Cardiac muscle cell (in vitro differentiated cells and primary cell): ENCODE measurements around the gene MCL1. TPM values are rescaled to one million over a fixed set of nuclear protein-coding genes. Genes with fewer than 3 reads are reported as not detected.

Experiments used
- DNase-seq, 2 donors: peaks; one replicate each; pipeline versions ENCODE4 v3.0.0 to v3.0.0-alpha.2; 2010 to 2017; ENCODE audit warnings: low read depth in 1 of 2, low spot score in 1 of 2
- H3K27ac ChIP-seq: fragments of 200-600 bp; sonication (generic); 2 replicates; pipeline ENCODE4 v1.5.1; 2016
- H3K27me3 ChIP-seq: fragments of 200-600 bp; sonication (generic); 2 replicates; pipeline ENCODE4 v1.6.0; 2016; ENCODE audit warnings: control low read depth
- H3K36me3 ChIP-seq: fragments of 200-600 bp; sonication (generic); 2 replicates; pipeline ENCODE4 v1.5.1; 2016; ENCODE audit warnings: control low read depth
- H3K4me1 ChIP-seq: fragments of 200-600 bp; sonication (generic); 2 replicates; pipeline ENCODE4 v1.8.1; 2017; ENCODE audit warnings: low read depth, mild to moderate bottlenecking, mixed run types
- H3K4me3 ChIP-seq: fragments of 200-600 bp; sonication (generic); 2 replicates; pipeline ENCODE4 v1.5.1; 2016; ENCODE audit warnings: mild to moderate bottlenecking
- H3K9me3 ChIP-seq: fragments of 200-600 bp; sonication (generic); 2 replicates; pipeline ENCODE4 v1.5.1; 2017; ENCODE audit warnings: low read depth, mild to moderate bottlenecking, control low read depth
- CTCF ChIP-seq: IDR thresholded peaks from 2 replicates; pipeline ENCODE4 v1.5.1; 2012; ENCODE audit warnings: low read depth, mild to moderate bottlenecking, low read length
- polyA plus RNA-seq: library from polyadenylated mRNA; unstranded; fragments of >200 nt; fragmentation: Nextera tagmentation; extraction: Ambion mirVana; gene quantifications from 2 replicates; pipeline ENCODE4 v1.2.1, GENCODE V29; 2016
- total RNA-seq: library from RNA; depleted of rRNA; stranded (reverse); fragments of >200 nt; gene quantifications from 2 replicates; pipeline ENCODE4 v1.2.3, GENCODE V29; 2016

MCL1 gene
- total and polyA plus RNA-seq, 2 experiments from 2014 or later: 65.2 to 101 TPM

GRCh38 chr1:150555198-150555970 lies 24.0 kb downstream of the MCL1 start:
- H3K4me1 ChIP-seq: peaks cover 9% of the 10 kb centered on the region
- no peaks in the 10 kb centered on the region for H3K27me3 ChIP-seq
- no peaks in the 10 kb centered on the region for H3K9me3 ChIP-seq
- no peaks in the 10 kb centered on the region for H3K36me3 ChIP-seq
- H3K4me3 ChIP-seq: no peak overlapping the region
- H3K27ac ChIP-seq: no peak overlapping the region
- no peak for TF ChIP-seq CTCF
- DNase-seq: no peak

GRCh38 chr1:150554086-150554452 lies 25.3 kb downstream of the MCL1 start:
- no peak overlapping the region for H3K4me3 ChIP-seq
- no peak overlapping the region for H3K27ac ChIP-seq
- H3K9me3 ChIP-seq: no peaks in the 10 kb centered on the region
- no peaks in the 10 kb centered on the region for H3K36me3 ChIP-seq
- no peak for DNase-seq
- peaks cover 9% of the 10 kb centered on the region for H3K4me1 ChIP-seq
- TF ChIP-seq CTCF: no peak
- H3K27me3 ChIP-seq: no peaks in the 10 kb centered on the region

- Histone ChIP-seq H3K9me3 (no peaks in the 10 kb centered on the region), H3K4me3 (no peak overlapping the region), H3K27ac (peak overlapping the region; percentile 81), H3K36me3 (no peaks in the 10 kb centered on the region), H3K4me1 (peaks cover 9% of the 10 kb centered on the region), H3K27me3 (no peaks in the 10 kb centered on the region)
- TF ChIP-seq CTCF: no peak
- DNase-seq: no peak
These were observed 25.9 kb downstream of the MCL1 start for GRCh38 chr1:150553392-150554085.

GRCh38 chr1:150552911-150553289 lies 26.5 kb downstream of the MCL1 start:
- Histone ChIP-seq H3K27me3 (no peaks in the 10 kb centered on the region), H3K9me3 (no peaks in the 10 kb centered on the region), H3K36me3 (no peaks in the 10 kb centered on the region), H3K4me3 (no peak overlapping the region), H3K4me1 (peaks cover 9% of the 10 kb centered on the region), H3K27ac (peak overlapping the region; percentile 81)
- no peak for DNase-seq
- peak; percentile 0 for TF ChIP-seq CTCF

GRCh38 chr1:150552128-150552910 lies 27.1 kb downstream of the MCL1 start:
- Histone ChIP-seq H3K9me3 (no peaks in the 10 kb centered on the region), H3K4me3 (no peak overlapping the region), H3K4me1 (peaks cover 9% of the 10 kb centered on the region), H3K27ac (peak overlapping the region; percentile 81), H3K36me3 (no peaks in the 10 kb centered on the region), H3K27me3 (no peaks in the 10 kb centered on the region)
- TF ChIP-seq CTCF: peak; percentile 15
- peak; percentile 51 to 98 for DNase-seq
